Measurements from ENCODE around the gene NSMF.

- TF ChIP-seq EZH2 (IDR thresholded peaks at IDR 0.05; ENCODE audit: borderline replicate concordance, insufficient read depth, low read depth, low read length, poor library complexity, severe bottlenecking) (no peak), CTCF (IDR thresholded peaks at IDR 0.05) (no peak)
Measured at GRCh38 chr9:137482094-137482781, 23.1 kb upstream of the NSMF start.

All from B cell (primary cell).